ENCODE data around the gene GFY. TPM values are rescaled to one million over a fixed set of nuclear protein-coding genes. Genes with fewer than 3 reads are reported as not detected.

Gene GFY
- total and polyA plus RNA-seq, 9 of the 15 experiments (the other 6 are each of a cell fraction or from before 2014, with no cell fraction given): 0.06 to 0.40 (median 0.19) TPM; not detected in 3

DNA sequence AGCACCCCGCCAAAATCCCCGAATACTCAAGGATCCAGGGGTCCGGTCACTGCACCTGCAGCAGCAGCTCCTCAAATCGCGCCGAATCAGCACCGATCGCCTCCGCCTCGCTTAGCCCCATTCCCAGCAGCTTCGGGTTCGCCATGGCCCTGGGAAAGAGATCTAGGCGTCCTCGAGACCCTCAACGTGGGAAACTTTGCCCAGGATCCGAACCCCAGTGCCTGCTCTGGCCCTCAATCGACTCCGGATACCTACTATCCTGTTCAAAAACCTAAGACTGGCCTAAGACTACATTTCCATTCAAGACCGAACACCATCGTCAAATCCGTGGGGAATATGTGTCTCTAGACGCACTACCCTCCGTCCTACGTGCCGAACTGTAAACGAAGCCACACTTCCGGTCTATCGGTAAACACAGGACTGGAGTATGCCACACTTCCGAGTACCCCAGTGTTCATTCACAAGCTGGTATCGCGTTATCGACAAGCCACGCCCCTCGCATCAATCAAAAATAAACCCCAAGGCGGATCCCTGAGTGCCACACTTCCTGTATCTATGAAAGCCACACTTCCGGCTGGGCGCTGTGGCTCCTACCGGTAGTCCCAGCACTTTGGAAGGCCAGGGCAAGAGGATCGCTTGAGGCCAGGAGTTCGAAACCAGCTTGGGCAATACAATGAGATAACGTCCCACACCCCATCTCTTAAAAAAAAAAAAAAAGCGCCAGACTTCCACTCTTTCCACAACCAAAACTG, 26.4 kb downstream of the GFY start, which contains the start of gene PIH1D1 (continued):
- TF ChIP-seq, protein P1, sequence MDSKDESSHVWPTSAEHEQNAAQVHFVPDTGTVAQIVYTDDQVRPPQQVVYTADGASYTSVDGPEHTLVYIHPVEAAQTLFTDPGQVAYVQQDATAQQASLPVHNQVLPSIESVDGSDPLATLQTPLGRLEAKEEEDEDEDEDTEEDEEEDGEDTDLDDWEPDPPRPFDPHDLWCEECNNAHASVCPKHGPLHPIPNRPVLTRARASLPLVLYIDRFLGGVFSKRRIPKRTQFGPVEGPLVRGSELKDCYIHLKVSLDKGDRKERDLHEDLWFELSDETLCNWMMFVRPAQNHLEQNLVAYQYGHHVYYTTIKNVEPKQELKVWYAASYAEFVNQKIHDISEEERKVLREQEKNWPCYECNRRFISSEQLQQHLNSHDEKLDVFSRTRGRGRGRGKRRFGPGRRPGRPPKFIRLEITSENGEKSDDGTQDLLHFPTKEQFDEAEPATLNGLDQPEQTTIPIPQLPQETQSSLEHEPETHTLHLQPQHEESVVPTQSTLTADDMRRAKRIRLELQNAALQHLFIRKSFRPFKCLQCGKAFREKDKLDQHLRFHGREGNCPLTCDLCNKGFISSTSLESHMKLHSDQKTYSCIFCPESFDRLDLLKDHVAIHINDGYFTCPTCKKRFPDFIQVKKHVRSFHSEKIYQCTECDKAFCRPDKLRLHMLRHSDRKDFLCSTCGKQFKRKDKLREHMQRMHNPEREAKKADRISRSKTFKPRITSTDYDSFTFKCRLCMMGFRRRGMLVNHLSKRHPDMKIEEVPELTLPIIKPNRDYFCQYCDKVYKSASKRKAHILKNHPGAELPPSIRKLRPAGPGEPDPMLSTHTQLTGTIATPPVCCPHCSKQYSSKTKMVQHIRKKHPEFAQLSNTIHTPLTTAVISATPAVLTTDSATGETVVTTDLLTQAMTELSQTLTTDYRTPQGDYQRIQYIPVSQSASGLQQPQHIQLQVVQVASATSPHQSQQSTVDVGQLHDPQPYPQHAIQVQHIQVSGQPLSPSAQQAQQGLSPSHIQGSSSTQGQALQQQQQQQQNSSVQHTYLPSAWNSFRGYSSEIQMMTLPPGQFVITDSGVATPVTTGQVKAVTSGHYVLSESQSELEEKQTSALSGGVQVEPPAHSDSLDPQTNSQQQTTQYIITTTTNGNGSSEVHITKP (IDR thresholded peaks at IDR 0.05; ENCODE audit: partially characterized antibody): no peak
- peak; percentile 25; the same call in 1 of the 2 replicates for TF ChIP-seq ZNF316 (IDR thresholded peaks at IDR 0.05)
- no peak for TF ChIP-seq YBX1 (IDR thresholded peaks at IDR 0.05)
- 0 out of 2 replicates have a peak, but pooled peaks have one; percentile 13 for TF ChIP-seq SMARCA4 (IDR thresholded peaks at IDR 0.05)
- peak in 1 of 2 experiments; percentile 90; a peak in 3 of 4 replicates for TF ChIP-seq SIN3A (IDR thresholded peaks at IDR 0.05; ENCODE audit: borderline replicate concordance in 2 of 2, control insufficient read depth in 1 of 2, low read depth in 2 of 2, low read length in 2 of 2)
- TF ChIP-seq CHD2 (IDR thresholded peaks at IDR 0.05; ENCODE audit: low read depth, low read length): peak; percentile 97
- TF ChIP-seq, protein P2, sequence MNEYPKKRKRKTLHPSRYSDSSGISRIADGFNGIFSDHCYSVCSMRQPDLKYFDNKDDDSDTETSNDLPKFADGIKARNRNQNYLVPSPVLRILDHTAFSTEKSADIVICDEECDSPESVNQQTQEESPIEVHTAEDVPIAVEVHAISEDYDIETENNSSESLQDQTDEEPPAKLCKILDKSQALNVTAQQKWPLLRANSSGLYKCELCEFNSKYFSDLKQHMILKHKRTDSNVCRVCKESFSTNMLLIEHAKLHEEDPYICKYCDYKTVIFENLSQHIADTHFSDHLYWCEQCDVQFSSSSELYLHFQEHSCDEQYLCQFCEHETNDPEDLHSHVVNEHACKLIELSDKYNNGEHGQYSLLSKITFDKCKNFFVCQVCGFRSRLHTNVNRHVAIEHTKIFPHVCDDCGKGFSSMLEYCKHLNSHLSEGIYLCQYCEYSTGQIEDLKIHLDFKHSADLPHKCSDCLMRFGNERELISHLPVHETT (CRISPR knock-in tag; conservative IDR thresholded peaks at IDR 0.05 in 1 of 2, IDR thresholded peaks at IDR 0.05 in 1 of 2): 0 out of 4 replicates have a peak, but pooled peaks of 1 of the 2 experiments have one; percentile 7
- 0 out of 2 replicates have a peak, but pooled peaks have one; percentile 33 for TF ChIP-seq RUNX1 (IDR thresholded peaks at IDR 0.05; ENCODE audit: low read depth)
- peak; percentile 90 to 95 for TF ChIP-seq FOXA3 (CRISPR knock-in tag; conservative IDR thresholded peaks at IDR 0.05 in 1 of 2, IDR thresholded peaks at IDR 0.05 in 1 of 2)
- TF ChIP-seq NKRF (IDR thresholded peaks at IDR 0.05; ENCODE audit: borderline replicate concordance): peak; percentile 63
- TF ChIP-seq BHLHE40 (IDR thresholded peaks at IDR 0.05; ENCODE audit: low read length): 0 out of 2 replicates have a peak, but pooled peaks have one; percentile 8
- TF ChIP-seq SREBF1 (IDR thresholded peaks at IDR 0.05; ENCODE audit: borderline replicate concordance, low read depth, low read length): 0 out of 2 replicates have a peak, but pooled peaks have one; percentile 22
- TF ChIP-seq TBP (optimal IDR thresholded peaks at IDR 0.05; ENCODE audit: low read depth, low read length): peak; percentile 87
- TF ChIP-seq PHF8 (IDR thresholded peaks at IDR 0.05; ENCODE audit: borderline replicate concordance, low read length): peak; percentile 76; the same call in 1 of the 2 replicates
- peak; percentile 79 for TF ChIP-seq E2F3 (CRISPR knock-in tag; IDR thresholded peaks at IDR 0.05)
- no peak for TF ChIP-seq CHD1 (IDR thresholded peaks at IDR 0.05; ENCODE audit: low read length)
- TF ChIP-seq POLR2G (IDR thresholded peaks at IDR 0.05; ENCODE audit: low read depth, low read length): peak; percentile 66
- peak; percentile 47; the same call in 1 of the 2 replicates for TF ChIP-seq CREB1 (IDR thresholded peaks at IDR 0.05)
- peak; percentile 57; the same call in 1 of the 2 replicates for TF ChIP-seq CREB1 (CRISPR knock-in tag; IDR thresholded peaks at IDR 0.05)
- TF ChIP-seq EP300 (IDR thresholded peaks at IDR 0.05; ENCODE audit: low read length): 0 out of 2 replicates have a peak, but pooled peaks have one; percentile 19
- TF ChIP-seq PURB (CRISPR knock-in tag; IDR thresholded peaks at IDR 0.05; ENCODE audit: low read depth): no peak
